ENCODE data around the gene FNDC5.

FNDC5 gene

GRCh38 chr1:32848354-32849063 lies 22.2 kb downstream of the FNDC5 start:
- TF ChIP-seq CTCF (IDR thresholded peaks at IDR 0.05) (no peak), ZFX (IDR thresholded peaks at IDR 0.05; ENCODE audit: borderline replicate concordance) (no peak)
- H3K27ac ChIP-seq = no peak overlapping the region

- TF ChIP-seq ZFX (IDR thresholded peaks at IDR 0.05; ENCODE audit: borderline replicate concordance) (no peak), CTCF (IDR thresholded peaks at IDR 0.05) (no peak)
- H3K27ac ChIP-seq = no peak overlapping the region
These were observed 38.8 kb downstream of the FNDC5 start for GRCh38 chr1:32831878-32832277.

GRCh38 chr1:32830092-32830852 lies 40.4 kb downstream of the FNDC5 start:
- TF ChIP-seq ZFX (IDR thresholded peaks at IDR 0.05; ENCODE audit: borderline replicate concordance) (no peak), CTCF (IDR thresholded peaks at IDR 0.05) (no peak)
- no peak overlapping the region for H3K27ac ChIP-seq

GRCh38 chr1:32828341-32828740 lies 42.4 kb downstream of the FNDC5 start:
- TF ChIP-seq CTCF (IDR thresholded peaks at IDR 0.05) = peak; percentile 36
- TF ChIP-seq ZFX (IDR thresholded peaks at IDR 0.05; ENCODE audit: borderline replicate concordance) = no peak
- H3K27ac ChIP-seq = no peak overlapping the region

GRCh38 chr1:32825181-32825580 lies 45.5 kb downstream of the FNDC5 start:
- no peak overlapping the region for H3K27ac ChIP-seq
- TF ChIP-seq ZFX (IDR thresholded peaks at IDR 0.05; ENCODE audit: borderline replicate concordance) = no peak
- no peak for TF ChIP-seq CTCF (IDR thresholded peaks at IDR 0.05)

- peak overlapping the region; percentile 98 for H3K27ac ChIP-seq
- TF ChIP-seq ZFX (IDR thresholded peaks at IDR 0.05; ENCODE audit: borderline replicate concordance) = no peak
- no peak for TF ChIP-seq CTCF (IDR thresholded peaks at IDR 0.05)
These were observed 51.7 kb downstream of the FNDC5 start for GRCh38 chr1:32818804-32819541.
